Germinal center (tissue), 1 donor: ENCODE measurements around the gene CPNE5.
"Not testable (repeated sequence)": the region's sequence is repeated elsewhere in the genome, so short reads cannot be mapped to it uniquely, and the experiment has no call there.

ENCODE experiments used
- DNase-seq: peaks from one replicate; pipeline ENCODE4 v3.0.0; 2012; ENCODE audit warnings: mixed read lengths, low spot score

CPNE5 gene

DNA sequence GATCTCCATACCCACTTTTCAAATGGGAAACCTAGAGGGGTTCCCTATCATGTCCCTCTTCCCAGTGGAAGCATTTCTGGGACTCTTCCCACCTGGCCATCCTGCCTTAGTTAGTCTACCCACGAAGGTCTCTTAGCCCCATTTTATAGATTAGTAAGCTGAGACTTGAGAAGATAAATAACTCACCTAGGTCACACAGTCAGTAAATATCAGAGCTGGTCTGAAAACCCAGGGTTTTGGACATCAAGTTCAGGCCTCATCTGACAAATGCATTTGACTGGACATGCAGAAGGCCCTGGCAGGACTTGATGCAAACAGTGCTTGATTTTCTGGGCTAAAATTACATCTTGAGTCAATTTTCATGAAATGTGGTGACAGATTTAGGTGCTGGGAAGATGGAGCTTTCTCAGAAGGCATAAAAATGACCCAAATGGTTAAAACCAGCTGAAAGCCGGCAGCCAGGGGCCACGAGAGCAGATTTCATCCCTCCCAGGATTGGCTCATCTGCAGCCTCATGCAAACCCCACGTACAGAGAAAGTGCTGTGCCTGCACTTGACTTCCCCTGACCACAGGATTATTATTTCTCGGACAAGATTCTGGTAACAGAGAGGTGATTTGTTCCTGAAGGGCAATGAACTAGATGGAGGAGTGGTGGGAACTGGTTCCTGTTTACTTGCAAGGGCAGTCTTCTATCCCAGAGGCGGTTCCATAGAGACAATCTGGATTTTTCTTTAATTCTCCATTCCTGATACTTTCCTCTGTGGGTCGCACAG lies 23.1 kb downstream of the CPNE5 start:
- DNase-seq, result no peak

DNA sequence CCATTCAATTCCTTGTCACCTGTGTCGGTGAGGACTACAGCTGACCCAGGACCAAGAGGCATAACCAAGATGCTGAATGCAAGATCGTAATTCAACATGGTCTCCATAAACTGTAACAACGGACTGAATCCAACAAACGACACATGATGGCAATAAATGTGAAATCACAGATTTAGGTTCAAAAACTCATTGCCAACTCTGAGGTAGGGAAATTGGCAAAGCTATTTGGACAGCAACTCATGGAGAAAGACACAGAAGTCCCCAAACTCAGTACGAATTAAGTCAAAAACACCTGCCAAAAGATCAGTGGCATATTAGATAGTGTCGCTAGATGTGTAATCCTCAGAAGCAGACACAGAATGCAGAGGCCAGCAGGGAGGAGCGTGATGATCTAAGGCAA lies 25.0 kb downstream of the CPNE5 start:
- DNase-seq, result no peak

DNA sequence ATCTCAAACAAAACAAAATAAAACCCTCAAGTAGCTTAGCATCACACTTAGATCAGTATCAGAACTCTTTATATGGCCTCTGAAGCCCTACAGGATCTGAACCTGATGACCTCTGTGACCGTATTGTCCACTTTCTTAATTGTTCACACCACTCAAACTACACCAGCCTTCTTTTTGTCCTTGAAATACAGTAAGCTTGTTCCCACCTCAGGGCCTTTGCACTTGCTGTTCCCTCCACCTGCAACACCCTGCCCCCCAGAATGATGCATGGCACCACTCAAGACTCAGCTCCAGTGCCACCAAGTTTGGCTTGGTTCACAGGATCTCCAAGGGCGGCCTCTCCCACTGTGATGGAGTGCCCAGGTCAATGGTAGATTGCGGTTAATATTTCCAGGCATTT lies 25.7 kb downstream of the CPNE5 start:
- DNase-seq, result no peak

- DNase-seq, result not testable (repeated sequence)
Measured at GRCh38 chr6:36813047-36813446, 26.2 kb downstream of the CPNE5 start.

- DNase-seq, result no peak
Measured at GRCh38 chr6:36809941-36810803, 29.1 kb downstream of the CPNE5 start.

DNA sequence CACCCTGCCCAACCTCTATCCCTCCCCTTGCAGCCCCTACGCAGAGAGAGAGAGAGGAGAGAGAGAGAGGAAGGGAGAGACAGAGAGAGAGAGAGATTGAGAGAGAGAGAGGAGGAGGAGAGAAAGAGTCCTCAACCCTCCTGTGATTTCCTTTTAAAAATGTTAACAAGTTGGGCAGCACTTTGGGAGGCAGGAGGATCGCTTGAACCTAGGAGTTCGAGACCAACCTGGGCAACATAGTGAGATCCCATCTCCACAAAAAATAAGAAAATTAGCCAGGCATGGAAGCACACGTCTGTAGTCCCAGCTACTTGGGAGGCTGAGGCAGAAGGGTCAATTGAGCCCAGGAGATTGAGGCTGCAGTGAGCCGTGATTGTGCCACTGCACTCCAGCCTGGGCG lies 30.1 kb downstream of the CPNE5 start:
- DNase-seq, result no peak

GRCh38 chr6:36808634-36809033 lies 30.6 kb downstream of the CPNE5 start:
- no peak for DNase-seq

DNA sequence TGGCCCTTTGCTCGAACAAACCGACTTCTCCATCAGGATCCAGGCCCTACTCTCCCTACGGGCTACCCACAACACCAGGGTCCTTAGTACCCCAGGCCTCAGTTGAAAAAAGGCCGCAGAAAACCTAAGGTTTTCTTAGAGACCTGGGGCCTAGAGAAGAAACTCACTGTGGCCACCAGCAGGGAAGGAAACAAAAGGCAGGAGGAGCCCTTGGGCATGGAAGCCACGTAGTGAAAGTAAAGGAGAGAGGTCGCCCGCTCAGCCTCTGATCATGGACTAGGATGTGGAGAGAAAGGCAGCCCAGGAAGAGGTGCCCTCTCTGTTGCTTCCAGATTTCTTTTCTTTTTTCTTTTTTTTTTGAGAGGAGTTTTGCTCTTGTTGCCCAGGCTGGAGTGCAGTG lies 31.5 kb downstream of the CPNE5 start:
- no peak for DNase-seq

- DNase-seq, result no peak
Measured at GRCh38 chr6:36807143-36807542, 32.1 kb downstream of the CPNE5 start.

DNA sequence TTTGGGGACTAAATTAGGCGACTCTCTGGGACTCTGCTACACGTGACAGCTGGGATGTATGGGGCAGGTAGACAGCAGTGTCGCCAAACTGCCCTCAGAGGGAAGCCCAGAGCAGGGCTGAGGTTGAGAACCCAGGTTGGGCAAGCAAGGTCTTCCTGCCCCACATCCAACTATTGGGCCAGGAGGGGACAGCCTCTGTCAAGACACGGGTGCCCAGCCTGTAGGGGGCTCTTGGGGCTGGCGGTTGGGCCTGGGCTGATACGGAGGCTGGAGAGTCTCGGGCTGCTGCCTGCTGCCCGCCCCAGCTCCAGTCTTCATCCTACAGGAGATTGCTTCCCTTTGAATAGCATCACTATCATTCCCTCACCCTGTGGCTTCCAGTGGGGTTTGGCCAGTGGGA lies 33.3 kb downstream of the CPNE5 start:
- no peak for DNase-seq

- DNase-seq, result no peak
Measured at GRCh38 chr6:36805096-36805797, 34.0 kb downstream of the CPNE5 start.

GRCh38 chr6:36804563-36804962 lies 34.7 kb downstream of the CPNE5 start:
- DNase-seq, result no peak

DNA sequence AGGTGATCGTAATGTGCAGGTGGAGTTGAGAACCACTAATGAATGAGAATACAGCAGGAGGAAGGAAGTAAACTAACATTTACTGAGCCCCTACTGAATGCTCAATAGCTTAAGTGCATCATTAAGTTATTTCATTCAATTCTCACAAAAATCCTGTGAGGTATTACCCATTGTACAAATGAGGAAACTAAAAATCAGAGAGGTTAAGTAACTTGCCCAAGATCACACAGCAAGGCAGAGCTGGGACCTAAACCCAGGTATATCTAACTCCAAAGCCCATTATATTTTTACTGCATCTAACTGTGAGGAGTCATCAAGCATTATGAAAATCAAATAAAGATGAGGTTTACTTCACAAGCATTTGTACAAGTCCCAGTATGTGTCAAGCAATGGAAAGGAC lies 35.3 kb downstream of the CPNE5 start:
- DNase-seq, result no peak

- DNase-seq, result no peak
Measured at GRCh38 chr6:36803482-36803881, 35.8 kb downstream of the CPNE5 start.

DNA sequence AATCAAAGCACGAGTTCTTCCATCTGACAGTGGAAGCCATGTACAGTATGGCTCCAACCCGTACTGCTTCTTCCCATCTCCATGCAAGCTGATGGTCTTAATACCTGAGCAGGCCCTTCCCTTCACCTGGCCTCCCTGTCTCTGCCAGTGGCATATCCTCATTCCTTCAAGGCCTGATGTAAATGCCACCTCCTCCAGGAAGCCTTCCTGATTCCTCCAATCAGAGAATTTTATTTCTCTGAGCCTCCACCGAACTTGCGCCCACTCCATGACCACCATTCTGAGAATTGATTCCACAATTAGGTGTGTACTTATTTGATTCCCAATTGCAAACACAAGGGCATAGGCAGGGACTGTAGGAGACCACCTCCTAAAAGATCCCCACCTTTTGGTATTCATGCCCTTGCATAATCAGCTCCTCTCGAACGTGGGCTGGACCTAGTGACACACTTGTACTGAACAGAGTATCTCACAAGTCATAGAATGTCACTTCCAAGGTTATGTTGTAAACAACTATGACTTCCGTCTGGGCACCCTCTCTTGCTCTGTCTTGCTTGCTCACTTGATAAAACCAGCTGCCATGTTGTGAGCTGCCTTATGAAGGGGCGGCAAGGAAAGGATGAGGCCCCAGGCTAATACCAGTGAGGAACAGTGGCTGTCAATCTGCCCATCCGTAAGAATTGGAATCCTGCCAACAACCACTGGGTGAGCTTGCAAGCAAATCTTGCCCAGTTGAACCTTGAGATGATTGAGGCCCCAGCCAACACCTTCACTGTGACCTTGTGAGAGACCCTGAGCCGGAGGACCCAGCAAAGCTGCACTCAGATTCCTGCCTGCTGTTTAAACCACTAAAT lies 38.8 kb downstream of the CPNE5 start:
- DNase-seq, result no peak

DNA sequence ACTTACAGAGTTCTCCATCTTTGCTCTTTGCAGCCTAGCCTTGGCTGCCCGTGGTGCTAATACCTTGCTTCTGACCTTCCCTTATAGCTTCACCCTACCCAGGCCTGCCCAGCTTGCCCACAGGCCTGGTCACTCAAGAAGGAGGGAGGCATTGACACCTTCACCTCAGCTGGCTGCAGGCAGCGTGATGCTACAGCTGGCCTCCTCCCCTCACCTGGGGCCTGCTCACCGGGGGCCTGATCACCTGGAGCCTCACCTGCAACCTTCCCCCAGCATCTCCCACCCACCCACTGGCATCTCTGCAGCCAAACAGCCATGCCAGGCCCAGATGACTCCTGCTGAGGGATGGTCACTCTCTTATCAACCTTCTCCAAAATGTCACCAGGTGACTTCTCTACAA lies 40.4 kb downstream of the CPNE5 start:
- no peak for DNase-seq

- DNase-seq, result no peak
Measured at GRCh38 chr6:36797653-36798052, 41.6 kb downstream of the CPNE5 start.

DNA sequence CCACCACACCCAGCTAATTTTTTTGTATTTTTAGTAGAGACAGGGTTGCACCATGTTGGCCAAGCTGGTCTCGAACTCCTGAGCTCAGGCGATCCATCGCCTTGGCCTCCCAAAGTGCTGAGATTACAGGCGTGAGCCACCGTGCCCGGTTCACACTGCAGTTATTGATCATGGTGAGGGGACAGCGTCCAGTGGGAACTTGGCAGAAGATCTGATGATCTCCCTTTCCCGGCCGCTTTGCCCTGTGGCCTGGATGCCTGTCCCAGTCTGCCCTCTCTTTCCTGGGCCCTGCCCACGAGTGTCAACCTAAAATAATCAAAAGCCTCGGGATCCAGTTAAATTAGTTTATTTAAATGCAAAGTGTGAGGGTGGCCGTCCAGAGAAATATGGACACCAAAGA lies 42.2 kb downstream of the CPNE5 start:
- DNase-seq, result no peak

GRCh38 chr6:36794713-36795065 lies 44.6 kb downstream of the CPNE5 start:
- DNase-seq, result no peak

DNA sequence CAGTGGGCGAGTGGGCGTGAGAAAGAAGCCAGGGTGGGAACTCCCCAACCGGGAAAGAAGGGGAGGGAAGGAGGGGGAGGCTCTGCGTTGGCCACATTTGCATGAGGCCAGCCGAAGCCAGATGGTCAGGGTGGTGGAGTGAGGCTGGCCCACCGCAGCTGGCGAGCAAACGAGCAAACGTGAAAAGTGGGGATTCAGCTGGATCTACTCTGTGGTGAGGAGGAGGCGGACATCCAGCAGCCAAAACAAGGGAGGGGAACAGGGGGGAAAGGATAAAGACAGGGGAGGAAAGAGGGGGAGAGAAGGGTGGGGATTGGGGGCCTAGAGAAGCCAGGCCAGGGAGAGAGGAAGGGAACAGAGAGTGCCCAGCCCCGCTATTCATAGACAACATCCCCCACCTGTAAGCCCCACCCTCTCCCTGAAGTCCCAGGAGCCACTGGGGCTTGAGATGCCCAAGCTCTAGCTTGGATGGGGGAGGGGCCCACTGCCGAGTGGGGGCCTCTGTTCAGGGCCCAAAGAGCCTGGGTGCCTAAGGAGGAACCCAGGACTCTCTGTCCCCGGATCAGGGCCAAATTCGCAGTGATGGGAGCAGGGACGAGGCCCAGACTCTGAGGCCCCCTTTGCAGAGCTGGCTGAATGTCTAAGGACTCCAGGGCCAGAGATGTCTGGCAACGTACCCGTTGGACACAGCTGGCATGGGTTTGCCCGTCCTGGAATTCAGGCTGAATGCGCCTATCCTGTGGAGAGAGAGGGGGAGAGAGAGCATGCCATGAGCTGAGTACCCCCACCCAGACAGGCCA lies 45.1 kb downstream of the CPNE5 start:
- no peak for DNase-seq

DNA sequence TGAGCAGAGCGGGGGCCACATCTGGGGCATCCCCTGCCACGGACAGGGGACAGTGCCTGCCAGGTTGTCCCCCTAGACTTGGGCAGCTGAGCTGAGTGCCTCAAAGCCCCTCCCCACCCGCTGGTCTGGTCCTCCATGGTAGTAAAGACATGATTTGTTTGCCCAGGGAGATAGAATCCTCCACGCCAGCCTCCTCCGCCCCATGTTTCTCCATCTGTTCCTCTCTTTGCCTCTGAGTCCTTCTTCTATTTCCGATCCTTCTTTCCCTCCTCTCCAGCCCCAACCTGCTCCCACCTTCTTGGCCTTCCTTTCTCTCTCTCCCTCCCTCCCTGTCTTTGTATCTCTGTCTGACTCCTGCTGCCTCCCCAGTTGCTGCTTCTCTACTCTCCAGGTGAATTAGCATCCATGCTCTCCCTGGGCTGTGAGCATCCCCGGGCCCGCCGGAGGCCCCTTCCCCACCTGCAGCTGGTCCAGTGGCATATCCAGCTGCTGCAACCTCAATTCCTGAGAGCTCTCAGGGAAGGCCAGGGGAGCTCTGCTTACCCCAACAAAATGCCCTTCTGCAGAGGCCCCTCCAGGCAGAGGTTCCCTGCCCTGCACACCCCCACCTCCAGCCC lies 45.8 kb downstream of the CPNE5 start:
- DNase-seq, result no peak
